Kidney (tissue), 14 donors: Measurements from ENCODE around the gene IZUMO4. TPM values are rescaled to one million over a fixed set of nuclear protein-coding genes. Genes with fewer than 3 reads are reported as not detected.

Experiments
- DNase-seq, 5 donors: peaks; one replicate each; pipeline ENCODE4 v3.0.0-alpha.2; 2013 to 2020
- FAIRE-seq: peaks from 2 replicates; lab custom pipeline; 2012; peaks lifted over from hg19 to GRCh38; lab: Jason Lieb, UNC
- H3K27ac ChIP-seq, 2 donors: one replicate each; pipeline ENCODE4 v1.7.0; 2013; ENCODE audit warnings: low read depth in 2 of 2, low read length in 2 of 2, inconsistent platforms in 1 of 2
- H3K27me3 ChIP-seq: one replicate; pipeline ENCODE4 v1.7.1; 2013; ENCODE audit warnings: low read length, inconsistent platforms; ENCODE audit not compliant: control insufficient read depth, insufficient read depth
- H3K36me3 ChIP-seq, 3 donors: one replicate each; pipeline versions ENCODE4 v1.7.0 to v1.7.1; 2013; ENCODE audit warnings: low read length in 3 of 3, control low read depth in 1 of 3, inconsistent platforms in 1 of 3; ENCODE audit not compliant: insufficient read depth in 3 of 3, control insufficient read depth in 2 of 3
- H3K4me1 ChIP-seq, 3 donors: one replicate each; pipeline versions ENCODE4 v1.7.0 to v1.7.1; 2013; ENCODE audit warnings: low read length in 3 of 3, inconsistent platforms in 1 of 3, low read depth in 1 of 3; ENCODE audit not compliant: control insufficient read depth in 2 of 3, insufficient read depth in 2 of 3
- H3K4me3 ChIP-seq, 3 donors: one replicate each; pipeline versions ENCODE4 v1.7.0 to v1.8.1; 2013; ENCODE audit warnings: low read length in 3 of 3, control low read depth in 1 of 3, inconsistent platforms in 1 of 3
- H3K9ac ChIP-seq, 3 donors: one replicate each; pipeline versions ENCODE4 v1.7.0 to v1.7.1; 2013; ENCODE audit warnings: low read length in 3 of 3, control low read depth in 1 of 3, inconsistent platforms in 1 of 3
- H3K9me3 ChIP-seq, 3 donors: one replicate each; pipeline versions ENCODE4 v1.7.0 to v1.7.1; 2013; ENCODE audit warnings: low read length in 3 of 3, control low read depth in 1 of 3, inconsistent platforms in 1 of 3; ENCODE audit not compliant: control insufficient read depth in 2 of 3, insufficient read depth in 1 of 3
- CTCF ChIP-seq: IDR thresholded peaks from 3 replicates; pipeline ENCODE4 v1.5.1; 2012; ENCODE audit warnings: mild to moderate bottlenecking, moderate library complexity, borderline replicate concordance; ENCODE audit not compliant: insufficient read depth; ENCODE audit errors: extremely low read depth
- intact Hi-C: fragments of 100-400 bp; cut with DNase I; formaldehyde crosslinking; loops from one replicate; pipeline ENCODE4 v1.11.1; 2022
- polyA plus RNA-seq: library from polyadenylated mRNA; stranded (reverse); fragments of 350-450 nt; fragmentation: Illumina TruSeq; extraction: RNeasy Lipid Tissue Mini Kit (QIAGEN cat#74804); gene quantifications from one replicate; pipeline ENCODE4 v1.2.3, GENCODE V29; 2014; ENCODE audit warnings: low read depth, low replicate concordance; ENCODE audit not compliant: insufficient read depth
- total RNA-seq: library from RNA; stranded (reverse); fragmentation: NEBNext Ultra II Directional; extraction: Animal tissue kit (Norgen Biotek cat#: 25700); gene quantifications from one replicate; pipeline ENCODE4 v1.2.1, GENCODE V29; 2021
- donor health status: control.
- donor health status: control.
- donor health status: control.
- donor health status: control.
- donor health status: control.
- donor health status: DM: yes; HTN: yes; CAD: no.
- donor health status: Normal renal cell carcinoma (clear cell type).

Gene IZUMO4
- total and polyA plus RNA-seq, 2 donors from 2014 or later, result 4.3 to 8.9 TPM

- Histone ChIP-seq H3K27me3 (no peaks in the 10 kb centered on the region), H3K9me3 (no peaks in the 10 kb centered on the region), H3K36me3 (peaks cover 0 to 70% (median 30%) of the 10 kb centered on the region in 3 donors), H3K27ac (no peak overlapping the region), H3K4me1 (no peaks in the 10 kb centered on the region), H3K9ac (no peak overlapping the region), H3K4me3 (no peak overlapping the region)
- intact Hi-C loops, result no loop called here
- DNase-seq, result no peak
- no peak for TF ChIP-seq CTCF
- no peak for FAIRE-seq
Observed at GRCh38 chr19:2110822-2111221, 14.1 kb downstream of the IZUMO4 start.

- intact Hi-C loops, result no loop called here
- TF ChIP-seq CTCF, result no peak
- Histone ChIP-seq H3K4me1 (no peaks in the 10 kb centered on the region), H3K36me3 (peaks cover 0 to 76% (median 33%) of the 10 kb centered on the region in 3 donors), H3K4me3 (no peak overlapping the region), H3K9me3 (no peaks in the 10 kb centered on the region), H3K9ac (no peak overlapping the region), H3K27me3 (no peaks in the 10 kb centered on the region), H3K27ac (no peak overlapping the region)
- FAIRE-seq (no peak), DNase-seq (no peak)
Observed at GRCh38 chr19:2111425-2111824, 14.7 kb downstream of the IZUMO4 start.

DNA sequence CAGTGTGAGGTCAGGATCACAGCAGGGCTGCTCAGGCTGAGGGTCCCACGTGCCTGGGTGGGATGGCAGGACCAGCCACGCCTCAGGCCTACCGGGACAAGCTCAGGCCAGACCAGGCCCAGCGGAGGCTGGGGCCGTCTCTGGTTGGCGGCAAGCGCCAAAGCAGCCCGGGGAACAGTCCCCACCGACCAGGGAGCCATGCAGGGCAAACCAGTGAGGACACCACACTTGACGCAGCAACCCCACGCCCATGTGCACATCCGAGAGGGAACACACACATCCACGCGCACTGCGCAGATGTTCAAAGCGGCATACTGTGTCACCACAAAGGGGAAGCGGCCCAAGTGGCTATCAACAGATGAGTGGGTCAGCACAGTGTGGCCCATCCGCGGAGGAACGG lies 15.2 kb downstream of the IZUMO4 start:
- peaks cover 0 to 74% (median 35%) of the 10 kb centered on the region in 3 donors for H3K36me3 ChIP-seq
- no peak overlapping the region for H3K27ac ChIP-seq

More for the DNA sequence above, 15.2 kb downstream of the IZUMO4 start:
- H3K27me3 ChIP-seq, result no peaks in the 10 kb centered on the region
- no peaks in the 10 kb centered on the region for H3K9me3 ChIP-seq
- H3K4me3 ChIP-seq, result no peak overlapping the region
- no peak for DNase-seq
- no peak overlapping the region for H3K9ac ChIP-seq
- no peak for TF ChIP-seq CTCF
- H3K4me1 ChIP-seq, result no peaks in the 10 kb centered on the region
- intact Hi-C loops, result no loop called here
- FAIRE-seq, result no peak
